Neural cell (in vitro differentiated cells): ENCODE measurements around the gene C2CD4B. TPM values are rescaled to one million over a fixed set of nuclear protein-coding genes. Genes with fewer than 3 reads are reported as not detected.

ENCODE experiments used
- H2AFZ ChIP-seq: fragments of 200-600, 300-800 bp; sonication (generic), shearing (Covaris generic); 2 replicates; pipeline ENCODE4 v1.6.0; 2014; ENCODE audit warnings: low read depth, mild to moderate bottlenecking, antibody characterized with exemption, low read length, moderate library complexity
- H3F3A ChIP-seq: fragments of 200-600 bp; shearing (Covaris generic); 2 replicates; pipeline ENCODE4 v1.6.1; 2016; ENCODE audit warnings: mild to moderate bottlenecking, moderate library complexity, mixed read lengths, antibody characterized with exemption, low read length; ENCODE audit not compliant: insufficient read depth, poor library complexity, severe bottlenecking
- H3K27ac ChIP-seq: fragments of 200-600, 300-800 bp; sonication (generic), shearing (Covaris generic); 2 replicates; pipeline ENCODE4 v1.5.1; 2014; ENCODE audit warnings: mild to moderate bottlenecking, low read length, moderate library complexity
- H3K27me3 ChIP-seq: fragments of 300-800, 200-600 bp; sonication (generic), shearing (Covaris generic); 2 replicates; pipeline ENCODE4 v1.6.0; 2014; ENCODE audit warnings: mild to moderate bottlenecking, low read depth, low read length, moderate library complexity; ENCODE audit not compliant: insufficient read depth
- H3K36me3 ChIP-seq: fragments of 300-800, 200-600 bp; sonication (generic), shearing (Covaris generic); 2 replicates; pipeline ENCODE4 v1.5.1; 2014; ENCODE audit warnings: mild to moderate bottlenecking, antibody characterized with exemption, low read length, moderate library complexity; ENCODE audit not compliant: insufficient read depth
- H3K4me2 ChIP-seq: fragments of 300-800, 200-600 bp; sonication (generic), shearing (Covaris generic); 2 replicates; pipeline ENCODE4 v1.6.0; 2014; ENCODE audit warnings: mild to moderate bottlenecking, low read length
- H3K4me3 ChIP-seq: fragments of 300-800, 200-600 bp; sonication (generic), shearing (Covaris generic); 2 replicates; pipeline ENCODE4 v1.5.1; 2014; ENCODE audit warnings: mild to moderate bottlenecking, low read length, moderate library complexity
- H3K79me2 ChIP-seq: fragments of 200-600 bp; shearing (Covaris generic); replicated peaks from 2 replicates; pipeline ENCODE4 v1.6.0; 2014; ENCODE audit warnings: mild to moderate bottlenecking, low read length, moderate library complexity; ENCODE audit not compliant: insufficient read depth
- H3K9ac ChIP-seq: fragments of 300-800, 200-600 bp; sonication (generic), shearing (Covaris generic); 2 replicates; pipeline ENCODE4 v1.6.1; 2016; ENCODE audit warnings: mild to moderate bottlenecking, low read length, mixed read lengths
- H3K9me2 ChIP-seq: fragments of 200-600 bp; shearing (Covaris generic); 2 replicates; pipeline ENCODE4 v1.6.1; 2016; ENCODE audit warnings: mild to moderate bottlenecking, low read length, mixed read lengths; ENCODE audit not compliant: insufficient read depth
- H3K9me3 ChIP-seq: fragments of 200-600, 300-800 bp; sonication (generic), shearing (Covaris generic); 2 replicates; pipeline ENCODE4 v1.6.1; 2016; ENCODE audit warnings: mild to moderate bottlenecking, mixed run types, low read length, moderate library complexity, mixed read lengths
- H4K20me1 ChIP-seq: fragments of 200-600 bp; shearing (Covaris generic); 2 replicates; pipeline ENCODE4 v1.6.1; 2016; ENCODE audit warnings: mild to moderate bottlenecking, mixed run types; ENCODE audit not compliant: insufficient read depth
- CTCF ChIP-seq: fragments of 450-650 bp; IDR thresholded peaks from 2 replicates; pipeline ENCODE4 v1.5.1; 2014; ENCODE audit warnings: antibody characterized with exemption, mild to moderate bottlenecking, moderate library complexity; ENCODE audit not compliant: poor library complexity, severe bottlenecking
- EZH2 ChIP-seq: fragments of 200-600, 300-800 bp; shearing (Covaris generic), sonication (generic); IDR thresholded peaks from 2 replicates; pipeline ENCODE4 v1.6.1; 2014; ENCODE audit warnings: antibody characterized with exemption, low read length, borderline replicate concordance, mild to moderate bottlenecking; ENCODE audit not compliant: insufficient read depth, poor library complexity, severe bottlenecking
- POLR2AphosphoS5 ChIP-seq: IDR thresholded peaks from 2 replicates; pipeline ENCODE4 v1.6.1; 2012
- RAD21 ChIP-seq: fragments of 450-650 bp; conservative IDR thresholded peaks from 2 replicates; pipeline ENCODE4 v1.6.1; 2014; ENCODE audit warnings: antibody characterized with exemption, mild to moderate bottlenecking, moderate library complexity
- SMC3 ChIP-seq: fragments of 450-650 bp; conservative IDR thresholded peaks from 2 replicates; pipeline ENCODE4 v1.6.1; 2014; ENCODE audit warnings: antibody characterized with exemption, mild to moderate bottlenecking, moderate library complexity; ENCODE audit not compliant: poor library complexity
- TAF1 ChIP-seq: IDR thresholded peaks from 2 replicates; pipeline ENCODE4 v1.6.1; 2012; ENCODE audit warnings: low read depth
- polyA plus RNA-seq: library from polyadenylated mRNA; depleted of rRNA; stranded (reverse); fragments of >200 nt; gene quantifications from 2 replicates; pipeline ENCODE4 v1.2.3, GENCODE V29; 2014
- TF ChIP-seq, protein P1 (sequence below): IDR thresholded peaks from 2 replicates; pipeline ENCODE4 v1.6.1; 2012; ENCODE audit warnings: borderline replicate concordance

Gene C2CD4B
- polyA plus RNA-seq, 1 donor from 2014 or later: not detected

- no peak overlapping the region for H3K27ac ChIP-seq
- H3K4me3 ChIP-seq: no peak overlapping the region
- H3K36me3 ChIP-seq: no peaks in the 10 kb centered on the region
- H3K9me3 ChIP-seq: no peaks in the 10 kb centered on the region
- no peaks in the 10 kb centered on the region for H3F3A ChIP-seq
- H3K79me2 ChIP-seq: no peaks in the 10 kb centered on the region
- H3K4me2 ChIP-seq: no peak overlapping the region
- no peaks in the 10 kb centered on the region for H3K9me2 ChIP-seq
- H4K20me1 ChIP-seq: no peaks in the 10 kb centered on the region
- no peak overlapping the region for H3K9ac ChIP-seq
- H2AFZ ChIP-seq: no peak overlapping the region
- TF ChIP-seq RAD21: no peak
- TF ChIP-seq POLR2AphosphoS5: no peak
- TF ChIP-seq, protein P1, sequence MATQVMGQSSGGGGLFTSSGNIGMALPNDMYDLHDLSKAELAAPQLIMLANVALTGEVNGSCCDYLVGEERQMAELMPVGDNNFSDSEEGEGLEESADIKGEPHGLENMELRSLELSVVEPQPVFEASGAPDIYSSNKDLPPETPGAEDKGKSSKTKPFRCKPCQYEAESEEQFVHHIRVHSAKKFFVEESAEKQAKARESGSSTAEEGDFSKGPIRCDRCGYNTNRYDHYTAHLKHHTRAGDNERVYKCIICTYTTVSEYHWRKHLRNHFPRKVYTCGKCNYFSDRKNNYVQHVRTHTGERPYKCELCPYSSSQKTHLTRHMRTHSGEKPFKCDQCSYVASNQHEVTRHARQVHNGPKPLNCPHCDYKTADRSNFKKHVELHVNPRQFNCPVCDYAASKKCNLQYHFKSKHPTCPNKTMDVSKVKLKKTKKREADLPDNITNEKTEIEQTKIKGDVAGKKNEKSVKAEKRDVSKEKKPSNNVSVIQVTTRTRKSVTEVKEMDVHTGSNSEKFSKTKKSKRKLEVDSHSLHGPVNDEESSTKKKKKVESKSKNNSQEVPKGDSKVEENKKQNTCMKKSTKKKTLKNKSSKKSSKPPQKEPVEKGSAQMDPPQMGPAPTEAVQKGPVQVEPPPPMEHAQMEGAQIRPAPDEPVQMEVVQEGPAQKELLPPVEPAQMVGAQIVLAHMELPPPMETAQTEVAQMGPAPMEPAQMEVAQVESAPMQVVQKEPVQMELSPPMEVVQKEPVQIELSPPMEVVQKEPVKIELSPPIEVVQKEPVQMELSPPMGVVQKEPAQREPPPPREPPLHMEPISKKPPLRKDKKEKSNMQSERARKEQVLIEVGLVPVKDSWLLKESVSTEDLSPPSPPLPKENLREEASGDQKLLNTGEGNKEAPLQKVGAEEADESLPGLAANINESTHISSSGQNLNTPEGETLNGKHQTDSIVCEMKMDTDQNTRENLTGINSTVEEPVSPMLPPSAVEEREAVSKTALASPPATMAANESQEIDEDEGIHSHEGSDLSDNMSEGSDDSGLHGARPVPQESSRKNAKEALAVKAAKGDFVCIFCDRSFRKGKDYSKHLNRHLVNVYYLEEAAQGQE: no peak
- no peak for TF ChIP-seq SMC3
- TF ChIP-seq CTCF: no peak
- no peak for TF ChIP-seq EZH2
- H3K27me3 ChIP-seq: no peaks in the 10 kb centered on the region
Observed at GRCh38 chr15:62136911-62137865, 27.9 kb downstream of the C2CD4B start.

DNA sequence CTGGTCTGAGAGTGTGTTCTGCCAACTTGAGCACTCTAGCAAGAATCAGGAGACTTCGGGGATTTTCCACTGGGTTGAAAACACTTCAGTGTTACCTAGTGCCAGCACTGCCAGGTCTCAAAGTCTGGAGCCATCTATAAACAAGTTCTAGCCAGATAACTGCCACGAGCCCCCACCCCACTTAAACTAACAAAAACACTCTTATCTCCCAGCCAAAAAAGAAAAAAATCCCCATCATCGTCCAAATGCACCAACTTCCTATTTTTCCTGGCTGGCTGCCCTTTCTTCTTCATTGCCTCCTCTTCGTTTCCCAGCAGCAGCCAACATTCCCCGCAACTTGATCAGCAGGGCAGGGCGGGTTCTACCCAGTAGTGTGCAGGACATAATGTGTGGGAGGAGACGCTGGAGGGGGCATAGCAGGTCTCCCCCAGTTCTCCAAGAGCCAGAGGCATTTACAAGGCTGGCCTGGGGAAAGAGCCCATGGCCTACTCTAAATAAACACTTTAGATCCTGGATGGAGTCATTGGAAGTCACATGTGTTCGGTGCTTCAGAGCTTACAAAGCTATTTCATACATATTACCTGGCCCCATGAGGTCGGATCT is 29.5 kb downstream of the C2CD4B start:
- Histone ChIP-seq H3K9me3 (peaks cover 3% of the 10 kb centered on the region), H3K36me3 (no peaks in the 10 kb centered on the region), H3K27me3 (no peaks in the 10 kb centered on the region), H3K4me3 (no peak overlapping the region), H3K79me2 (no peaks in the 10 kb centered on the region), H3K9ac (no peak overlapping the region), H3K27ac (no peak overlapping the region), H4K20me1 (no peaks in the 10 kb centered on the region), H3K9me2 (no peaks in the 10 kb centered on the region), H2AFZ (no peak overlapping the region), H3K4me2 (no peak overlapping the region), H3F3A (no peaks in the 10 kb centered on the region)
- TF ChIP-seq EZH2: no peak
- no peak for TF ChIP-seq TAF1
- no peak for TF ChIP-seq CTCF
- TF ChIP-seq RAD21: no peak
- TF ChIP-seq, protein P1: no peak
